GM23338 (cell line): ENCODE results near the gene WNT11. TPM values are rescaled to one million over a fixed set of nuclear protein-coding genes. Genes with fewer than 3 reads are reported as not detected.

Experiments
- ATAC-seq: fragments of 200-7000 bp; cut with Tn5 transposase; 3 replicates; pipeline ENCODE4 v1.9.1; 2020
- DNase-seq: peaks from one replicate; pipeline ENCODE4 v3.0.0-alpha.2; 2015; ENCODE audit warnings: low spot score
- H2AFZ ChIP-seq: fragments of 200-600 bp; sonication (generic); 2 replicates; pipeline ENCODE4 v1.8.0; 2016; ENCODE audit warnings: antibody characterized with exemption, mild to moderate bottlenecking, moderate library complexity
- H3F3A ChIP-seq: fragments of 200-600 bp; sonication (generic); replicated peaks from 2 replicates; pipeline ENCODE4 v1.8.0; 2017; ENCODE audit warnings: antibody characterized with exemption, mixed run types, low read depth
- H3K27ac ChIP-seq: fragments of 200-600 bp; sonication (generic); 2 replicates; pipeline ENCODE4 v1.6.1; 2016; ENCODE audit warnings: low read depth
- H3K27me3 ChIP-seq: fragments of 200-600 bp; sonication (generic); 2 replicates; pipeline ENCODE4 v1.8.0; 2016; ENCODE audit warnings: mild to moderate bottlenecking, mixed run types, moderate library complexity; ENCODE audit not compliant: insufficient read depth
- H3K36me3 ChIP-seq: fragments of 200-600 bp; sonication (generic); 2 replicates; pipeline ENCODE4 v1.8.0; 2016; ENCODE audit warnings: mild to moderate bottlenecking; ENCODE audit not compliant: insufficient read depth
- H3K4me1 ChIP-seq: fragments of 200-600 bp; sonication (generic); 2 replicates; pipeline ENCODE4 v1.8.0; 2016; ENCODE audit warnings: mild to moderate bottlenecking, moderate library complexity; ENCODE audit not compliant: insufficient read depth
- H3K4me2 ChIP-seq: fragments of 200-600 bp; sonication (generic); 2 replicates; pipeline ENCODE4 v1.7.1; 2017; ENCODE audit warnings: mixed run types
- H3K4me3 ChIP-seq: fragments of 200-600 bp; sonication (generic); 2 replicates; pipeline ENCODE4 v1.6.1; 2016; ENCODE audit warnings: mixed run types
- H3K79me2 ChIP-seq: fragments of 200-600 bp; sonication (generic); replicated peaks from 2 replicates; pipeline ENCODE4 v1.8.0; 2017; ENCODE audit warnings: mild to moderate bottlenecking; ENCODE audit not compliant: insufficient read depth
- H3K9me2 ChIP-seq: fragments of 200-600 bp; sonication (generic); 2 replicates; pipeline ENCODE4 v1.8.0; 2017; ENCODE audit not compliant: insufficient read depth
- H4K20me1 ChIP-seq: fragments of 200-600 bp; sonication (generic); replicated peaks from 2 replicates; pipeline ENCODE4 v1.8.0; 2017; ENCODE audit warnings: mild to moderate bottlenecking; ENCODE audit not compliant: insufficient read depth
- H3K27ac Mint-ChIP-seq: 2 replicates; pipeline ENCODE4 v1.8.0; 2020; ENCODE audit warnings: inconsistent platforms, mild to moderate bottlenecking, moderate library complexity, mixed read lengths
- H3K27me3 Mint-ChIP-seq: 3 replicates; pipeline ENCODE4 v1.8.0; 2022; ENCODE audit warnings: low read depth, mild to moderate bottlenecking, moderate library complexity, mixed read lengths, inconsistent platforms; ENCODE audit not compliant: insufficient read depth, poor library complexity
- H3K36me3 Mint-ChIP-seq: 3 replicates; pipeline ENCODE4 v1.8.0; 2021; ENCODE audit warnings: low read depth, mild to moderate bottlenecking, inconsistent platforms, moderate library complexity, mixed read lengths
- H3K4me1 Mint-ChIP-seq: 3 replicates; pipeline ENCODE4 v1.8.0; 2020; ENCODE audit warnings: mild to moderate bottlenecking, inconsistent platforms, mixed read lengths
- H3K4me3 Mint-ChIP-seq: 3 replicates; pipeline ENCODE4 v1.8.0; 2021; ENCODE audit warnings: moderate library complexity, mild to moderate bottlenecking, inconsistent platforms, mixed read lengths
- H3K9me3 Mint-ChIP-seq: 3 replicates; pipeline ENCODE4 v1.8.0; 2020; ENCODE audit warnings: moderate library complexity, mild to moderate bottlenecking, inconsistent platforms, mixed read lengths
- CREB1 ChIP-seq: fragments of 250-450 bp; sonication (Bioruptor Pico); IDR thresholded peaks from 2 replicates; pipeline ENCODE4 v1.5.0; 2020; ENCODE audit warnings: low read depth, mild to moderate bottlenecking, moderate library complexity
- CTCF ChIP-seq, 2 experiments: fragments of 200-600 bp in 1 of 2; sonication (generic) in 1 of 2; conservative IDR thresholded peaks; 2 replicates each; pipeline versions ENCODE4 v1.5.1 to v1.6.1; 2016 to 2017; ENCODE audit warnings: antibody characterized with exemption in 2 of 2, low read depth in 2 of 2, mild to moderate bottlenecking in 2 of 2, moderate library complexity in 1 of 2
- ETS1 ChIP-seq: IDR thresholded peaks from 2 replicates; pipeline ENCODE4 v1.6.1; 2016; ENCODE audit warnings: antibody characterized with exemption
- EZH2 ChIP-seq: fragments of 200-600 bp; sonication (generic); IDR thresholded peaks from one replicate; pipeline ENCODE4 v1.8.0; 2017; ENCODE audit warnings: antibody characterized with exemption, mild to moderate bottlenecking, low read depth; ENCODE audit not compliant: unreplicated experiment
- EZH2phosphoT487 ChIP-seq: fragments of 200-600 bp; sonication (generic); IDR thresholded peaks from one replicate; pipeline ENCODE4 v1.8.1; 2018; ENCODE audit warnings: antibody characterized with exemption; ENCODE audit not compliant: unreplicated experiment
- JUNB ChIP-seq: IDR thresholded peaks from one replicate; pipeline ENCODE4 v1.6.1; 2016; ENCODE audit warnings: antibody characterized with exemption; ENCODE audit not compliant: unreplicated experiment
- POLR2AphosphoS5 ChIP-seq: IDR thresholded peaks from 2 replicates; pipeline ENCODE4 v1.6.1; 2016; ENCODE audit warnings: antibody characterized with exemption, low read depth
- REST ChIP-seq: IDR thresholded peaks from one replicate; pipeline ENCODE4 v1.6.1; 2018; ENCODE audit warnings: antibody characterized with exemption; ENCODE audit not compliant: unreplicated experiment
- STAT1 ChIP-seq: IDR thresholded peaks from one replicate; pipeline ENCODE4 v1.6.1; 2016; ENCODE audit warnings: antibody characterized with exemption; ENCODE audit not compliant: unreplicated experiment
- ZNF331 ChIP-seq: fragments of 250-450 bp; sonication (Bioruptor Pico); IDR thresholded peaks from 2 replicates; pipeline ENCODE4 v1.5.0; 2020; ENCODE audit warnings: low read depth, mild to moderate bottlenecking, moderate library complexity
- ZNF462 ChIP-seq: fragments of 250-450 bp; sonication (Bioruptor Pico); IDR thresholded peaks from 2 replicates; pipeline ENCODE4 v1.5.0; 2020; ENCODE audit warnings: mild to moderate bottlenecking, moderate library complexity
- polyA plus RNA-seq: library from polyadenylated mRNA; unstranded; fragments of >200 nt; fragmentation: Nextera tagmentation; extraction: Ambion mirVana; gene quantifications from 2 replicates; pipeline ENCODE4 v1.2.1, GENCODE V29; 2016
- total RNA-seq: library from RNA; depleted of rRNA; stranded (reverse); fragments of >200 nt; shearing (Covaris generic); gene quantifications from 2 replicates; pipeline ENCODE4 v1.2.3, GENCODE V29; 2014

Gene WNT11
- total and polyA plus RNA-seq, 2 experiments from 2014 or later = 0.44 to 0.56 TPM

DNA sequence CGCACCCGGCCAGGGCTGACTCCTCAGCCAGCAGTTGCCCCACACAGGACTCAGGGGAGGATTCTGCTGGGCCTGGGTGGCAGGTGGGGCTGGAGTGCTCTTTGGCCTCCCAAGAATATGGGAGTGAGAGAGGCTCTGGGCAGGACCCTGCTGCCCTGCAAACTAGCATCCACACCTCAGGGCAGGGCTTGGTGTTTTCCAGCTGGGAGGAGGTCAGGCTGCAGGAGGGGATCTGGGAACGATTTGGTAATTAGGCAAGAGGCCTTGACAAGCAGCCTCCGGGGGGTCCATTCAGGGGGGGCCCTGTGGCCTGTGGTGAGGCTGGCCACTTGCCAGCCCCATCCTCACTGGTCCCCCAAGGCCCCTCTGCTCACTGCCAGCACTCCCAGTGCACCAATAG, 35.8 kb downstream of the WNT11 start (continued):
- TF ChIP-seq ETS1 = no peak
- no peak for TF ChIP-seq ZNF331 (CRISPR knock-in tag)

DNA sequence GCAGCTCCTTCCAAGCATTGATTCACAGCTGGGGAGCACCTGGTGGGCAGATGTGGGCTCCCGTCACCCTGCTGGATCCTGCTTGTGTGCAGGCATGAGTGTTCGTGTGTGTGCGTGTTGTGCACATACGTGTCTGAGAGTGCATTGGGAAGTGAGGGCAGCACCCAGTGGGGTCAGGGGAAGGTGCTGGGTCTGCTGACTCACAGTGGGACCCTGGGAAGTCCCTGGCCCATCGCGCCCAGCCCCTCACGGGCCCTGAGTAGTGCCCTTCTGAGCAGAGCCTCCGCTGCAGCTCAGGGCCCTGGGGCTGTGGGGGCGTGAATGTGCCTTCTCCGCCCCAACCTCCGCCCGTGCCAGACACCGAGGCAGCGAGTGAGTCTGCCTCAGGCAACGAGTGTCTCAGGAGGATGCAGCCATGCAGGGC, 36.8 kb downstream of the WNT11 start:
- no peak overlapping the region for H3K4me2 ChIP-seq
- Mint-ChIP-seq H3K4me3 (no peak overlapping the region), H3K36me3 (no peaks in the 10 kb centered on the region; the same call in 2 of the 3 replicates), H3K27me3 (peaks cover 27% of the 10 kb centered on the region), H3K27ac (no peak overlapping the region), H3K4me1 (no peaks in the 10 kb centered on the region; the same call in 2 of the 3 replicates), H3K9me3 (peaks cover 2% of the 10 kb centered on the region; the same call in 2 of the 3 replicates)
- no peak overlapping the region for H3K4me3 ChIP-seq
- H3F3A ChIP-seq = no peaks in the 10 kb centered on the region
- ATAC-seq (no peak), DNase-seq (no peak)
- H3K36me3 ChIP-seq = no peaks in the 10 kb centered on the region
- no peaks in the 10 kb centered on the region for H3K4me1 ChIP-seq
- H2AFZ ChIP-seq = no peak overlapping the region
- H3K27ac ChIP-seq = no peak overlapping the region
- H3K27me3 ChIP-seq = peaks cover 5% of the 10 kb centered on the region; the same call in 1 of the 2 replicates
- H3K9me2 ChIP-seq = no peaks in the 10 kb centered on the region
- no peaks in the 10 kb centered on the region for H4K20me1 ChIP-seq
- no peaks in the 10 kb centered on the region for H3K79me2 ChIP-seq
- TF ChIP-seq STAT1 (no peak), ZNF331 (CRISPR knock-in tag) (no peak), JUNB (no peak), CTCF (conservative IDR thresholded peaks at IDR 0.05; ENCODE audit: low read depth in 2 of 2) (no peak), CREB1 (CRISPR knock-in tag) (no peak), REST (no peak), ZNF462 (CRISPR knock-in tag) (no peak), POLR2AphosphoS5 (no peak), EZH2 (no peak), ETS1 (no peak), EZH2phosphoT487 (no peak)
